Endothelial cell of umbilical vein (primary cell): ENCODE results near the gene IGSF10.

Source experiments
- CTCF ChIP-seq, 2 donors: IDR thresholded peaks; 1 replicate in 1 of 2; 2 replicates in 1 of 2; pipeline ENCODE4 v1.5.1; 2011; ENCODE audit warnings: low read length in 2 of 2, mild to moderate bottlenecking in 2 of 2, moderate library complexity in 2 of 2, control low read depth in 1 of 2, inconsistent platforms in 1 of 2, low read depth in 1 of 2; ENCODE audit not compliant: insufficient read depth in 1 of 2; ENCODE audit errors: extremely low read depth in 1 of 2
- EZH2 ChIP-seq: IDR thresholded peaks from 2 replicates; pipeline ENCODE4 v1.6.1; 2012; ENCODE audit warnings: borderline replicate concordance, low read depth, mild to moderate bottlenecking, moderate library complexity, low read length, inconsistent platforms; ENCODE audit not compliant: severe bottlenecking
- FOS ChIP-seq: IDR thresholded peaks from 2 replicates; pipeline ENCODE4 v1.6.1; 2011; ENCODE audit warnings: mild to moderate bottlenecking, low read length, moderate library complexity, borderline replicate concordance; ENCODE audit not compliant: insufficient read depth
- JUN ChIP-seq: IDR thresholded peaks from 2 replicates; pipeline ENCODE4 v1.6.1; 2011; ENCODE audit warnings: borderline replicate concordance, low read depth; ENCODE audit not compliant: insufficient read length, insufficient read depth
- MYC ChIP-seq: IDR thresholded peaks from one replicate; pipeline ENCODE4 v1.6.1; 2011; ENCODE audit warnings: mild to moderate bottlenecking, low read depth, low read length
- POLR2A ChIP-seq: IDR thresholded peaks from 2 replicates; pipeline ENCODE4 v1.6.1; 2012; ENCODE audit warnings: low read depth, mild to moderate bottlenecking, control low read depth, low read length
- POLR2AphosphoS5 ChIP-seq: IDR thresholded peaks from 2 replicates; pipeline ENCODE4 v1.6.1; 2012; ENCODE audit warnings: low read depth, mild to moderate bottlenecking, control low read depth, low read length, moderate library complexity; ENCODE audit not compliant: insufficient read depth
- TF ChIP-seq, protein P1 (sequence below): IDR thresholded peaks from 2 replicates; pipeline ENCODE4 v1.6.1; 2011; ENCODE audit not compliant: insufficient read depth, insufficient read length

DNA sequence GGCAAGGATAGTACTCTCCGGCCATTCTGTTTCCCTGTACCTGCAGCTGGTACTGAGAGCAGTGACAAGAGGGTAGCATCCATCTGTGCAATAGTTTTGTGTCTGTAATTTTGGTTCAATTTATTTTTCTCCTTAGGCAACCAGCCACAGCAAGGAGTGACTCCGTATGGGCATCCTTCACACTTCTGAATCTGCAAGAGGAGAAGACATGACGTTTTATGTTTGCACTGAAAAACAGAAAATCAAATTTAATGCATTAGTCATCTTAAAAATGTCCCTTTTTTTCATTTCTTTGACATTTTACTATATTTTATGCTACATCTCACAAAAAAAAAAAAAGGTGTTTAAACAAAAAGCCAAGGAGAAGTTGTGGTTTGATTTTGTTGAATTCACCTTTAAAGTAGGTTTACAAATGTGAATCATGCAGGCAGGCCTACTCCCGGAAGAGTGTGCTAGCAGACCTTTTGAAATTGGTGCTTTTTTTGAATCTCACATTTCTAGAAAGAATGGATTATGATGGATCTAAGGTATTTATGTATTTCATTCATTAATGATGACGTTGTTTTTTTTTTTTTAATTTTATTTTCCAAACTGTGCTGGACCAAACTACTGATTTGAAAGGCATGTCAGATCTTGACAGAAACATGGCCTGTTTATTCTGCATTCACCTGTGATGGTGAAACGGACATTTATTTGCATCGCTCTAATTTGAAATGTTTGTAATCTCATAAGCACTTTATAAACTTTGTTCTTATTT lies 28.1 kb downstream of the IGSF10 start:
- TF ChIP-seq CTCF (IDR thresholded peaks at IDR 0.05; ENCODE audit: extremely low read depth in 1 of 2, insufficient read depth in 1 of 2, low read depth in 1 of 2, low read length in 2 of 2) (no peak), EZH2 (no peak), POLR2A (no peak), POLR2AphosphoS5 (no peak), MYC (no peak), FOS (no peak), JUN (no peak)
- TF ChIP-seq, protein P1, sequence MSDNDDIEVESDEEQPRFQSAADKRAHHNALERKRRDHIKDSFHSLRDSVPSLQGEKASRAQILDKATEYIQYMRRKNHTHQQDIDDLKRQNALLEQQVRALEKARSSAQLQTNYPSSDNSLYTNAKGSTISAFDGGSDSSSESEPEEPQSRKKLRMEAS, result no peak
